ENCODE measurements around the gene HMG20A. TPM values are rescaled to one million over a fixed set of nuclear protein-coding genes. Genes with fewer than 3 reads are reported as not detected.

The HMG20A gene
- total RNA-seq, 2 donors from 2014 or later: 49.8 to 58.2 TPM

DNA sequence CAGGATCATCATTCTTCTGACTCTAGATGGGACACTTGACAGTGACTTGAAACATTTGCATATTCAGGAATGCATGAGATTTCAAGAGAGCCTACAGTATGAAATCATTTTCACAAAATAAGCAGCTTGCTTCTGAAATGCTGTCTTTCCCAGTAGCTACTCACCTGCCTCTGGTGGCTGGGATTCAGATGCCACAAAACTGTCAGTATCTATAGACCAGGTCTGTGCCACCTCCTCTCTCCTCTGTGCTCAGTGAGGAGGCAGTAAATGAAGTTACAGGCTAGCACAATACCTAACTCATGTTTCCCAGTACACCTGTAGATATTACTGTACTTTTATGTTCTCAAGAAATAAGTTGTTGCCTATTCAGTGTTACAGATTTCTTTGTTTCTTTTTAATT is 64.3 kb downstream of the HMG20A start:
- Histone ChIP-seq H3K27me3 (ENCODE audit: control insufficient read depth, insufficient read depth, low read length, poor library complexity, severe bottlenecking) (no peaks in the 10 kb centered on the region), H3K4me1 (ENCODE audit: control insufficient read depth, insufficient read depth, low read length) (no peaks in the 10 kb centered on the region), H3K27ac (ENCODE audit: low read depth, low read length) (no peak overlapping the region), H3K9ac (ENCODE audit: extremely low read depth, low read length, poor library complexity, severe bottlenecking) (no peak overlapping the region), H3K9me3 (ENCODE audit: control insufficient read depth, low read length) (no peaks in the 10 kb centered on the region), H3K36me3 (ENCODE audit: control insufficient read depth, insufficient read depth, low read length) (peaks cover 38% of the 10 kb centered on the region), H3K4me3 (ENCODE audit: low read length) (no peak overlapping the region)
- H3K27ac Mint-ChIP-seq: no peak overlapping the region
- H3K36me3 Mint-ChIP-seq (ENCODE audit: low read depth): peaks cover 47% of the 10 kb centered on the region
- H3K4me1 Mint-ChIP-seq: peaks cover 20% of the 10 kb centered on the region
- no peaks in the 10 kb centered on the region for H3K27me3 Mint-ChIP-seq (ENCODE audit: insufficient read depth)
- no peak for DNase-seq
- TF ChIP-seq, protein P1, sequence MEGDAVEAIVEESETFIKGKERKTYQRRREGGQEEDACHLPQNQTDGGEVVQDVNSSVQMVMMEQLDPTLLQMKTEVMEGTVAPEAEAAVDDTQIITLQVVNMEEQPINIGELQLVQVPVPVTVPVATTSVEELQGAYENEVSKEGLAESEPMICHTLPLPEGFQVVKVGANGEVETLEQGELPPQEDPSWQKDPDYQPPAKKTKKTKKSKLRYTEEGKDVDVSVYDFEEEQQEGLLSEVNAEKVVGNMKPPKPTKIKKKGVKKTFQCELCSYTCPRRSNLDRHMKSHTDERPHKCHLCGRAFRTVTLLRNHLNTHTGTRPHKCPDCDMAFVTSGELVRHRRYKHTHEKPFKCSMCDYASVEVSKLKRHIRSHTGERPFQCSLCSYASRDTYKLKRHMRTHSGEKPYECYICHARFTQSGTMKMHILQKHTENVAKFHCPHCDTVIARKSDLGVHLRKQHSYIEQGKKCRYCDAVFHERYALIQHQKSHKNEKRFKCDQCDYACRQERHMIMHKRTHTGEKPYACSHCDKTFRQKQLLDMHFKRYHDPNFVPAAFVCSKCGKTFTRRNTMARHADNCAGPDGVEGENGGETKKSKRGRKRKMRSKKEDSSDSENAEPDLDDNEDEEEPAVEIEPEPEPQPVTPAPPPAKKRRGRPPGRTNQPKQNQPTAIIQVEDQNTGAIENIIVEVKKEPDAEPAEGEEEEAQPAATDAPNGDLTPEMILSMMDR (conservative IDR thresholded peaks at IDR 0.05): no peak
- H3K9me3 Mint-ChIP-seq: no peaks in the 10 kb centered on the region
- no peak overlapping the region for H3K4me3 Mint-ChIP-seq

DNA sequence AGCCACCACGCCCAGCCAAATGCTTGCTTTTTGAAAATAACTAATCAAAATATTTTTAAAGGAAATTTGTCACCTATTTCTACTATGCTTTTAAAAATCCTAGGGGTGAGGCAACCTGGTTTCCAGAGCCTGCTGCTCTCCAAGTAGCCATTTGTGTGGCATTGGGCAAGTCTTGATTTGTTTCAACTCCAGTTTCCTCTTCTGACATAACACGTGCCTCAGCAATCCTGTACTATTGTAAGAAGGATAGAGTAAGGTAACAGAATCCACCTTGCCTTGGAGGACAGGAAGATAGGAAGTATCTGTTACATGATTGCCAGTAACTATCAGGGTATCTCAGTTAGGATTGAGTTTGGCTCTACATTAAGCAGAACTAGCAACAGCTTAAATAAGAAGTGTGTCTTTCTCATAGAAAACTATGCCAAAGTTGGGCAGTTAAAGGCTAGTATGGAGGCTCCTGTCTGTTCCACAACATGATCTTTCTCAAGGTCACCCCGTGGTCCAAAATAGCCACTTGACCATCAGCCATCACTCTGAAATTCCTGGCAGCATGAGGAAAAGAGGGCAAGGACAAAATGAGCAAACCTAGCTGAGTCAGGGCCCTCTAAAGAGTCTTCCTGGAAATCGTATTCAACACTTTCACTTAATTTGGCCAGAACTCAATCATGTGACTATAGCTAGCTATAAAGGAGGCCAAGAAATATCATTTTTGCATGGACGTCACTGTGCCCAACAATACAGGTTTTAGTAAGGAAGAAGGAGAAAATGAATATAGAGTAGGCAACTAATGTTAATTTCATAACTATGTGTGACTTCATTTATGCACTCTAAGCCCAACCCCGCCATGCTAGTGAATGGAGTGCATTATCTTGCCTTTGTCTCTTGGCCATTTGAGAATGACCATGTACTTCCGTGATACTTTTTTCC is 66.1 kb downstream of the HMG20A start:
- TF ChIP-seq, protein P1 (conservative IDR thresholded peaks at IDR 0.05): no peak
- peaks cover 20% of the 10 kb centered on the region for H3K4me1 Mint-ChIP-seq
- Histone ChIP-seq H3K4me3 (ENCODE audit: low read length) (no peak overlapping the region), H3K27me3 (ENCODE audit: control insufficient read depth, insufficient read depth, low read length, poor library complexity, severe bottlenecking) (no peaks in the 10 kb centered on the region), H3K9ac (ENCODE audit: extremely low read depth, low read length, poor library complexity, severe bottlenecking) (no peak overlapping the region), H3K36me3 (ENCODE audit: control insufficient read depth, insufficient read depth, low read length) (peaks cover 25% of the 10 kb centered on the region), H3K4me1 (ENCODE audit: control insufficient read depth, insufficient read depth, low read length) (no peaks in the 10 kb centered on the region), H3K27ac (ENCODE audit: low read depth, low read length) (no peak overlapping the region), H3K9me3 (ENCODE audit: control insufficient read depth, low read length) (no peaks in the 10 kb centered on the region)
- no peaks in the 10 kb centered on the region for H3K9me3 Mint-ChIP-seq
- H3K27ac Mint-ChIP-seq: peak overlapping the region; percentile 20
- H3K36me3 Mint-ChIP-seq (ENCODE audit: low read depth): peaks cover 46% of the 10 kb centered on the region
- 85 to 91% methylated on average over 2 to 7 of the region's 7 CpGs for WGBS, 2 experiments (ENCODE audit: insufficient coverage in 1 of 2, insufficient read length in 1 of 2)
- DNase-seq: no peak
- H3K4me3 Mint-ChIP-seq: no peak overlapping the region
- no peaks in the 10 kb centered on the region for H3K27me3 Mint-ChIP-seq (ENCODE audit: insufficient read depth)

DNA sequence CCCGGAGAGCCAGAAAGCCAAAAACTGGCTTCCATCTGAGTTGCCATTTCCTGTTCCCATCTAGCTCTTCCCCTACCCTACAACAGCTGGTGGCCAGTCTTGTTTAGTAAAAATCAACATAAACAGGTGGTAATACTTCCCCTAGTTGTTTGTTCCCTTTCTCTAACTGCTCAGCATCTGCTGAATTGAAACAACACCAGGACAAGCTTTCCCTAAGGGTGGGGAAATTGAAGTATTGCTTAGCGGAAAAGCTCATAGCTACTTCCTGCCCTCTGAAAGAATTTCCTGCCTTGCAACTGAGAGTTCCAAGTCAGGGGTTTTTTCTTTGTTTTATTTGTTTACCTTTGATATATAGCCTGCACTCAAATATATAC is 66.8 kb downstream of the HMG20A start:
- Mint-ChIP-seq H3K4me3 (no peak overlapping the region), H3K27me3 (ENCODE audit: insufficient read depth) (no peaks in the 10 kb centered on the region), H3K36me3 (ENCODE audit: low read depth) (peaks cover 44% of the 10 kb centered on the region), H3K4me1 (peaks cover 18% of the 10 kb centered on the region), H3K27ac (peak overlapping the region; percentile 20), H3K9me3 (no peaks in the 10 kb centered on the region)
- Histone ChIP-seq H3K36me3 (ENCODE audit: control insufficient read depth, insufficient read depth, low read length) (peaks cover 19% of the 10 kb centered on the region), H3K27ac (ENCODE audit: low read depth, low read length) (no peak overlapping the region), H3K9me3 (ENCODE audit: control insufficient read depth, low read length) (no peaks in the 10 kb centered on the region), H3K27me3 (ENCODE audit: control insufficient read depth, insufficient read depth, low read length, poor library complexity, severe bottlenecking) (no peaks in the 10 kb centered on the region), H3K9ac (ENCODE audit: extremely low read depth, low read length, poor library complexity, severe bottlenecking) (no peak overlapping the region), H3K4me1 (ENCODE audit: control insufficient read depth, insufficient read depth, low read length) (no peaks in the 10 kb centered on the region), H3K4me3 (ENCODE audit: low read length) (no peak overlapping the region)
- DNase-seq: no peak
- WGBS, 2 experiments (ENCODE audit: insufficient coverage in 1 of 2, insufficient read length in 1 of 2): 97 to 100% methylated on average over 1 of the region's 2 CpGs
- TF ChIP-seq, protein P1 (conservative IDR thresholded peaks at IDR 0.05): no peak
